ENCODE data around the gene PRSS36. TPM values are rescaled to one million over a fixed set of nuclear protein-coding genes. Genes with fewer than 3 reads are reported as not detected.

PRSS36 gene
- total and polyA plus RNA-seq, 7 donors, result 0.24 to 1.7 (median 0.69) TPM

GRCh38 chr16:31131841-31132271, 18.0 kb downstream of the PRSS36 start:
- DNase-seq (no peak), ATAC-seq (no peak)
- Histone ChIP-seq H3K36me3 (ENCODE audit: insufficient read depth in 1 of 2, low read depth in 1 of 2) (peaks cover 4 to 50% of the 10 kb centered on the region in 2 donors), H3K4me1 (peaks cover 26% of the 10 kb centered on the region), H3K4me3 (no peak overlapping the region), H3K9me3 (no peaks in the 10 kb centered on the region), H3K27me3 (ENCODE audit: insufficient read depth in 3 of 3, low read length in 2 of 3) (no peaks in the 10 kb centered on the region), H3K27ac (no peak overlapping the region)
- WGBS, 3 donors, result 72 to 79% (median 78%) methylated on average over 5 of the region's 5 CpGs
- intact Hi-C loops (cut with DNase I), result no loop called here
- TF ChIP-seq CTCF (IDR thresholded peaks at IDR 0.05), result no peak

GRCh38 chr16:31131416-31131815, 18.4 kb downstream of the PRSS36 start:
- Histone ChIP-seq H3K36me3 (ENCODE audit: insufficient read depth in 1 of 2, low read depth in 1 of 2) (peaks cover 4 to 52% of the 10 kb centered on the region in 2 donors), H3K27me3 (ENCODE audit: insufficient read depth in 3 of 3, low read length in 2 of 3) (no peaks in the 10 kb centered on the region), H3K4me3 (no peak overlapping the region), H3K27ac (no peak overlapping the region), H3K4me1 (peaks cover 27% of the 10 kb centered on the region), H3K9me3 (no peaks in the 10 kb centered on the region)
- WGBS, 3 donors, result 85 to 90% (median 87%) methylated on average over 11 of the region's 11 CpGs
- ATAC-seq, result no peak
- intact Hi-C loops (cut with DNase I), result no loop called here
- TF ChIP-seq CTCF (IDR thresholded peaks at IDR 0.05), result no peak
- no peak for DNase-seq

GRCh38 chr16:31130899-31131298, 19.0 kb downstream of the PRSS36 start:
- no peaks in the 10 kb centered on the region for H3K9me3 ChIP-seq
- DNase-seq (no peak), ATAC-seq (no peak)
- H3K27ac ChIP-seq, result no peak overlapping the region
- H3K27me3 ChIP-seq (ENCODE audit: insufficient read depth in 3 of 3, low read length in 2 of 3), result no peaks in the 10 kb centered on the region
- H3K4me1 ChIP-seq, result peaks cover 27% of the 10 kb centered on the region
- H3K36me3 ChIP-seq (ENCODE audit: insufficient read depth in 1 of 2, low read depth in 1 of 2), result peaks cover 4 to 57% of the 10 kb centered on the region in 2 donors
- intact Hi-C loops (cut with DNase I), result no loop called here
- TF ChIP-seq CTCF (IDR thresholded peaks at IDR 0.05), result no peak
- H3K4me3 ChIP-seq, result no peak overlapping the region
- WGBS, 3 donors, result 77 to 81% (median 77%) methylated on average over 6 of the region's 6 CpGs

GRCh38 chr16:31130336-31130891, 19.5 kb downstream of the PRSS36 start:
- Histone ChIP-seq H3K4me1 (peaks cover 27% of the 10 kb centered on the region), H3K9me3 (no peaks in the 10 kb centered on the region), H3K36me3 (ENCODE audit: insufficient read depth in 1 of 2, low read depth in 1 of 2) (peaks cover 4 to 62% of the 10 kb centered on the region in 2 donors), H3K27ac (peak overlapping the region; percentile 23), H3K27me3 (ENCODE audit: insufficient read depth in 3 of 3, low read length in 2 of 3) (no peaks in the 10 kb centered on the region), H3K4me3 (no peak overlapping the region)
- ATAC-seq, result no peak
- 83 to 89% (median 86%) methylated on average over 10 of the region's 10 CpGs for WGBS, 3 donors
- no peak for TF ChIP-seq CTCF (IDR thresholded peaks at IDR 0.05)
- intact Hi-C loops (cut with DNase I), result no loop called here
- DNase-seq, result no peak
